Activated CD4-positive, alpha-beta T cell treated with anti-CD3 and anti-CD28 coated beads for 4 hours (primary cell): ENCODE measurements around the gene POLD1.
"Not testable (repeated sequence)": the region's sequence is repeated elsewhere in the genome, so short reads cannot be mapped to it uniquely, and the experiment has no call there.

Experiments used
- DNase-seq, 2 donors: peaks; one replicate each; pipeline ENCODE4 v3.0.0-alpha.2; 2020

The POLD1 gene

DNA sequence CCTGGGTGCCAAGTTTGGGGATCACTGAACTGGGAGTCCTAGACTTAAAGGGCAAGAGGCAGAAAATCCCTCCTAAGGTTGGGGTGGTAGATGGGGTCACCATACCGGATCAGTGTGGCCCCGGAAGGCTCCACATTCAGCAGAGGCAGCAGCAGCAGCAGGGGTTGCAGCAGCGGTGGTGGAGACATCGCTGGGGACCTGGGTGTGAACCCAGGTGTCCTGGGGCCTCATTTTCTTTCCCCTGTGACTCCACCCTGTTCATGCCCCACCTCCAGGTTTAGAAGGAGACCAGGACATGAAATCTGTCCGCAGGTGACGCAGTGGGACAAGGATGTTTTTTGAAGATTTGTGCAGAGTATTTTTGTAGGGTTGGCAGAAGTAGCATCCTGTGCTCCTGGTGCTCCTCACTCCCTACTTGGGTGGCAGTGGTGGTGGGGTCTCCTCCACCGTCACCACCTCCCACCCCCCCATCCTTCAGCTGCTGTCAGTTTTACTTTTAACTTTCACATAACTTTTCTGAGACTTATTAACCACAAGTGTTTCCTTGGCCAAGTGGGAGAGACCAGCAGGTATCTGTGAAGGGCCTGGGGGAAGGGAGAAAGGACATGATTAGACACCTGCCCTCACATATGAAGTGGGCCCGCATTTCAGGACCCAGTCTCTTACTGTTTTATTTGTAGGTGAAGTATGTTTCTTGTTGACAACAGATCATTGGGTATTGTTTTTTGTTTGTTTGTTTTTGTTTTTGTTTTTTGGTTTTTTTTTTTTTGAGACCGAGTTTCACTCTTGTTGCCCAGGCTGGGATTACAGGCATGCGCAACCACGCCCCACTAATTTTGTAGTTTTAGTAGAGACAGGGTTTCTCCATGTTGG is 18.5 kb upstream of the POLD1 start, which contains the start of gene NAPSA:
NAPSA (minus strand) TSS at position 206 of the 873 bp plus-strand sequence; CDS start at position 188, 18 bp downstream.
- no peak for DNase-seq

DNA sequence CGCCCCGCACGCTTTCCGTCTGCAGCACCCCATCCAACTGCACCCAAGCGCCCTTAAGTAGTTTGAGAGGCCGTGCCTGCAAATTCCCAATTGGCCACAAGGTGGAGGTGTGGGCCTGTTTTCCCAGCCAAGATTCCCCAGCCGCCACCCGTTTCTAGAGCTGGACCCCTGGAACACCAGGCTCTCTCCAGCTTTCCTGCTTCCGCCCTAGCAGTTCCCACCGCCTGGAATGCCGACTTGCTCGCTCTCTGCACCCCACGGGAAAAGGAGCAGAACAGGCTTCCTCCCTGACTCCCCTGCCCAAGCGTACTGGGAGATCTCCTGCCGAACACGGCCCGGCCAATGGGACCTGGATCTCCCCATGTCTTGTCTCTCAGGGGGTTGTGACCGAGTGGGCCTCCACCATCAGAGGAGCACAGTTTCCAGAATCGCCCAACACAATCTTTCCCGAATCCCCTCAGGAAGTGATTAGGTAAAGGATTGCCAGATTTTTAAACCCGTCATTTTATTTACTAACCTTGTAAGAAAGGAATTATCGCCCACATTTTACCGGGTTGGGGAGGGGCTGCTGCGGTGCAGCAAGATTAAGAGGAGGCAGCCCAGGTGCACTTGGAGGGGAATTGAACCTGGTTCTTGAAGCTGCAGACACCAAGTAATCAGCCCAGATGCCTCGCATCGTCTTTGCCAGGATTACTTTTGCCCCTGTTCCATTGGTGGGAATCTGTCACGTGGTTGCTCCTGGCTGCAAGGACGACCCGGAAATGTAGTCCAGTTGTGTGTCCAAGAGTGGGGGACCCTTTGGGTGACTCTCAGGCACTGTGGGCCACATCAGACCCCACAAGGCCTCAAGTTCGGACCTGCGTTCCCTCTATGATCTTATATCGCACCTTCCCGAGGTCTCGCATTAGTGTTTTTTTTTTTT is 15.2 kb upstream of the POLD1 start:
- DNase-seq, result peak; percentile 68 to 79

DNA sequence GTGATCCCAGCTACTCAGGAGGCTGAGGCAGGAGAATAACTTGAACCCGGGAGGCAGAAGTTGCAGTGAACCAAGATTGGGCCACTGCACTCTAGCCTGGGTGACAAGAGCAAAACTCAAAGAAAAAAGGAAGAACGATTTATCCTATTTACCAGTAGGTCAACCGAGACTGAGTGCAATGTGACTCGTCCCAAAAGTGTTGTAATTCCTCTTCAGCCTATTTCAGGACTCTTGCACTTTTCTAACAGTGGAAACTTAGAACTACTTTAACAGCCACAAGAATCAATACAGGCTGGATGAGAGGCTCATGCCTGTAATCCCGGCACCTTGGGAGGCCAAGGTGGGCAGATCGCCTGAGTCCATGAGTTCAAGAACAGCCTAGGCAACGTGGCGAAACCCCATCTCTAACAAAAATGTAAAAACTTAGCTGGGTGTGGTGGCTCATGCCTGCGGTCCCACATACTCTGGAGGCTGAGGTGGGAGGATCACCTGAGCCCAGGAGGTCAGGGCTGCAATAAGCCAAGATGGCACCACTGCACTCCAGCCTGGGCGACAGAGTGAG is 12.2 kb upstream of the POLD1 start:
- no peak for DNase-seq

DNA sequence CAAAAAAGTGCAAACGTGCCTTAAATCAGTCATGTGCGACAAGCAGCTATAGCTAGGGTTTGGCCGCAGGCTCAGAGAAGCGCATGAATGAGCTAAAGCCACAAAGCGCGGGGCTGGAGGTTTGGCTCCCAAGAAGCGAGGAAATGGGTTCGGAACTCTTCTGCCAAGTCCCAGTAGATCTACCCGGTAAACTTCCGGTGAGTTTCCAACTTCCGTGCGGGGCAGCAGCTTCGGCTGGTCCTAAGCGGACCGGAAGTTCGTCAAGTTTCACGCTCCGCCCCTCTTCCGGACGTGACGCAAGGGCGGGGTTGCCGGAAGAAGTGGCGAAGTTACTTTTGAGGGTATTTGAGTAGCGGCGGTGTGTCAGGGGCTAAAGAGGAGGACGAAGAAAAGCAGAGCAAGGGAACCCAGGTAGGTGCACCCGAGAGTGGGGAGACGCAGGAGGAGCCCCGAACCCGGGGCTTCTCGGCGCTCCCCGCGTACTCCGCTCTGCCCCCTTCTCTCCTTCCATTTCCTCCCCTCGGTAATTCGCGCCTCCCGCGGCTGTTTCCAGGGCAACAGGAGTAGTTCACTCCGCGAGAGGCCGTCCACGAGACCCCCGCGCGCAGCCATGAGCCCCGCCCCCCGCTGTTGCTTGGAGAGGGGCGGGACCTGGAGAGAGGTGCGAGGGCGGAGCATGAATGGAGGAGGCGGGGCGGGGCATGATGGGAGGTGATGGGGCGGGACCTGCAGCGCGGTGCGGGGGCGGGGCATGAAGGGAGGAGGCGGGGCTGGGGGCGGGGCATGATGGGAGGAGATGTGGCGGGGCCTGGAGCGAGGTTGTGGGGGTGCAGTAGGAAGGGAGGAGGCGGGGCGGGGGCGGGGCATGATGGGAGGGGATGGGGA is 7.7 kb upstream of the POLD1 start, which contains the start of gene NR1H2:
NR1H2 (plus strand) TSS at position 292 of the 885 bp plus-strand sequence. CDS start 1,149 bp downstream, outside the sequence.
- DNase-seq, result peak; percentile 93 to 94

DNA sequence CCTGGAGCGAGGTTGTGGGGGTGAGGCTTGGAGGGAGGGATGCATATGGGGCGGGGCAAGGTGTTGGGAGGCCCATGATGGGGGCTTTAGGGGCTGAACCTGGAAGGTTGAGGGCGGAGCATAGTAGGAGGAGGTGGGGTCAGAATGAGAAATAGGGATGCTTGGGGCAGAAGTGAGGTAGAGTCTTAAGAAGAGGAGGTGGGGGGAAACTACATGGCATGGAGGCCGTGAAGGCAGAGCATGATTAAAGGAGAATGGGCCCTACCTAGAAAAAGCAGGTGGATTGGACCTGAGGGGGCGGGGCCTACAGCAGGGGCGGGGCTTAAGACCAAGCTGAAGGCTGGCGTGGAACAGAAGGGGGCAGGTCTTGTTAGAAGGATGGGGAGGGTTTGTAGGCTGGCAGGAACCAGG is 7.1 kb upstream of the POLD1 start:
- DNase-seq, result peak; percentile 50 to 63

DNA sequence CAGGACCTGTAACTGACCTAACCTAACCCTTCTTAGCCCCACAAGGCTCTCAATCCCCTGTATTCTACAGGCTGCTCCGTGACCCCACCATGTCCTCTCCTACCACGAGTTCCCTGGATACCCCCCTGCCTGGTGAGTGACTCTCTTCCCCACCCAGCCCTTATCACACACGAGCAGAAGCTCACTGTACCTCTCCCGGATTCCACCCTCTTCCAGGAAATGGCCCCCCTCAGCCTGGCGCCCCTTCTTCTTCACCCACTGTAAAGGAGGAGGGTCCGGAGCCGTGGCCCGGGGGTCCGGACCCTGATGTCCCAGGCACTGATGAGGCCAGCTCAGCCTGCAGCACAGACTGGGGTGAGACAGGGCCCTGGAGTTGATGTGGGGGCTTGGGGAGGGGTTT is 6.6 kb upstream of the POLD1 start:
- no peak for DNase-seq

DNA sequence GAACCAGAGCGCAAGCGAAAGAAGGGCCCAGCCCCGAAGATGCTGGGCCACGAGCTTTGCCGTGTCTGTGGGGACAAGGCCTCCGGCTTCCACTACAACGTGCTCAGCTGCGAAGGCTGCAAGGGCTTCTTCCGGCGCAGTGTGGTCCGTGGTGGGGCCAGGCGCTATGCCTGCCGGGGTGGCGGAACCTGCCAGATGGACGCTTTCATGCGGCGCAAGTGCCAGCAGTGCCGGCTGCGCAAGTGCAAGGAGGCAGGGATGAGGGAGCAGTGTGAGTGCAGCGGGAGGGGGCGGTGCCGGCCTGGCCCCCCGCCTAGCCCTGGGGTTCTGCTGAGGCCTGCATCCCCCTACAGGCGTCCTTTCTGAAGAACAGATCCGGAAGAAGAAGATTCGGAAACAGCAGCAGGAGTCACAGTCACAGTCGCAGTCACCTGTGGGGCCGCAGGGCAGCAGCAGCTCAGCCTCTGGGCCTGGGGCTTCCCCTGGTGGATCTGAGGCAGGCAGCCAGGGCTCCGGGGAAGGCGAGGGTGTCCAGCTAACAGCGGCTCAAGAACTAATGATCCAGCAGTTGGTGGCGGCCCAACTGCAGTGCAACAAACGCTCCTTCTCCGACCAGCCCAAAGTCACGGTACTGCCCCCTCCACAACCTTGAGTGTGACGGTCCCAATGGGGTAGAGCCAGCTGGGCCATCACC is 5.8 kb upstream of the POLD1 start:
- DNase-seq, result no peak

DNA sequence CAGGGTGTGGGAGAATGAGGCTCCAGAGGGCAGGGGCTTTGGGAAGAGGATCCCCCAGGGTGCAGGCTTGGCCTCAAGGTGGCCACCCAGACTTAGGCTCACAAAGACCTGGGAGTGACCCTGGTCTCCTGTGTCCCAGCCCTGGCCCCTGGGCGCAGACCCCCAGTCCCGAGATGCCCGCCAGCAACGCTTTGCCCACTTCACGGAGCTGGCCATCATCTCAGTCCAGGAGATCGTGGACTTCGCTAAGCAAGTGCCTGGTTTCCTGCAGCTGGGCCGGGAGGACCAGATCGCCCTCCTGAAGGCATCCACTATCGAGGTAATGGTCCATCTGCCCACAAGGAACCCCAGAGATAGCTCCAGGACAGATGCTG is 5.3 kb upstream of the POLD1 start:
- DNase-seq, result no peak

DNA sequence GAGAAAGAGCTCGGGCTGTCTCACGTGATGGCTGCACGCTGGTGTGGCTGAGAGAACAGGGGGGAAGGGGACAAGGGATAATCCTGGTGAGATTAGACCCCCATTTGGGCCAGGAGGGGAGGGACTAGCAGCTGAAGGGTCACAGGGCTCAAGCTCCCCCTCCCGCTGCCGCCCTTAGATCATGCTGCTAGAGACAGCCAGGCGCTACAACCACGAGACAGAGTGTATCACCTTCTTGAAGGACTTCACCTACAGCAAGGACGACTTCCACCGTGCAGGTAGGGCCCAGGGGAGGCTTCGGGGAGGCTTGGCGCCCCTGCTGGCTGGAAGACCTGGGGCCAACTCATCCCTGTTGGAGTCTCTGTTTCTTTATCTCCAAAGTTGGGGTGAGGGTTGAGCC is 4.5 kb upstream of the POLD1 start:
- no peak for DNase-seq

DNA sequence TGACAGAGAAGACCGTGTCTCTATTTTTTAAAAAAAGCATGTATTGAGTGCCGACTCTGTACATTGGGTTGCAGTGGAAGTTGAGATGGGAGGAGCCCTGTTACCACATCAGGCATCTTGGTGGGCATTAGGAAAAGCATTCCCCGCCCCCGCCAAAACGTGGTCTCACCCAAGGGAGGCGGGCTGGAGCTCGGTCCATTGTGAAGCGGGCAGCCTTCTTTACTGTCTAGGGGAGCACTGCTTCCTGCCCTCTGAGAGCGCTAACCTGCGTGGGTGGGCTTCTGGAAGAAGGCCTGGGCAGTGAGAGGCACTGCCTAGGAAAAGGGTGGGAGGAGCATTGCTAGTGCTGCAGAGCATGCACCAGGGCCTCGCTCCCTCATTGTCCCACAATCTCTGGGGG is 4.0 kb upstream of the POLD1 start:
- no peak for DNase-seq

DNA sequence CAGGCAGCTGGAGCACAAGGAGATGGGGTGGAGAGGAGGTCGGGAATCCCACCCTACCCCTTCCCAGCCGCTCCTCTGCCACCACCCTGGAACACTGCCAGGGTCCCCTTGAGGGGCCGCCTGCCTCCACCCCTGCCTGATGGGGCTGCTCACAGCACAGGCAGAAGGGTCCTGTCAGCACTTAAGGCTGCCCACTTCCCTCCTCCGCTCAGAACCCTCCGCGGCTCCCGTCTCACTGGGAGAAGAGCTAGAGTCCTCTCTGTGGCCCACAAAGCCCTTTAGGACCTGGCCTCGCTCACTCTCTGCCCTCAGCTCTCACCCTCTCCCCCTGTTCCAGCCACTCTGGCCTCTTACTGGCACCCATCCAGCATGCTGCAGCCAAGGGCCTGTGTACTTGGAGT is 3.4 kb upstream of the POLD1 start:
- DNase-seq, result no peak

DNA sequence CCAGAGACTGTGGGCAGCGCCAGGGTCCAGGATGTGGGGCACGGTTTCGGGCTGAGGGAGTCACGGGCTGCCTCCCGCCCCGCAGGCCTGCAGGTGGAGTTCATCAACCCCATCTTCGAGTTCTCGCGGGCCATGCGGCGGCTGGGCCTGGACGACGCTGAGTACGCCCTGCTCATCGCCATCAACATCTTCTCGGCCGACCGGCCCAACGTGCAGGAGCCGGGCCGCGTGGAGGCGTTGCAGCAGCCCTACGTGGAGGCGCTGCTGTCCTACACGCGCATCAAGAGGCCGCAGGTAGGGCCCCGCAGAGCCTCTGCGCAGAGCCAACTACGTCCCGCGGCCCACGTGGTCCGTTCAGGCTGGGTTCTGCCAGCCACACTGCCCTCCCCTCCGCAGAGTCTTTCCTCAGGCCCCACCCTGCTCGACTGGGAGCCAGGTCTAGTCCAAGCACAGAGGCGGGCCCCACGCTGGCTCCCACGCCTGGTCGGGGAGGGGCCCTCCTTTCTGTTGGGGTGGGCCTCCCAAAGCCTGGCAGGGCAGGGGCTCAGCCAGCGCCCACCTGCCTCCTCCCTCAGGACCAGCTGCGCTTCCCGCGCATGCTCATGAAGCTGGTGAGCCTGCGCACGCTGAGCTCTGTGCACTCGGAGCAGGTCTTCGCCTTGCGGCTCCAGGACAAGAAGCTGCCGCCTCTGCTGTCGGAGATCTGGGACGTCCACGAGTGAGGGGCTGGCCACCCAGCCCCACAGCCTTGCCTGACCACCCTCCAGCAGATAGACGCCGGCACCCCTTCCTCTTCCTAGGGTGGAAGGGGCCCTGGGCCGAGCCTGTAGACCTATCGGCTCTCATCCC is 2.0 kb upstream of the POLD1 start:
- DNase-seq, result no peak

DNA sequence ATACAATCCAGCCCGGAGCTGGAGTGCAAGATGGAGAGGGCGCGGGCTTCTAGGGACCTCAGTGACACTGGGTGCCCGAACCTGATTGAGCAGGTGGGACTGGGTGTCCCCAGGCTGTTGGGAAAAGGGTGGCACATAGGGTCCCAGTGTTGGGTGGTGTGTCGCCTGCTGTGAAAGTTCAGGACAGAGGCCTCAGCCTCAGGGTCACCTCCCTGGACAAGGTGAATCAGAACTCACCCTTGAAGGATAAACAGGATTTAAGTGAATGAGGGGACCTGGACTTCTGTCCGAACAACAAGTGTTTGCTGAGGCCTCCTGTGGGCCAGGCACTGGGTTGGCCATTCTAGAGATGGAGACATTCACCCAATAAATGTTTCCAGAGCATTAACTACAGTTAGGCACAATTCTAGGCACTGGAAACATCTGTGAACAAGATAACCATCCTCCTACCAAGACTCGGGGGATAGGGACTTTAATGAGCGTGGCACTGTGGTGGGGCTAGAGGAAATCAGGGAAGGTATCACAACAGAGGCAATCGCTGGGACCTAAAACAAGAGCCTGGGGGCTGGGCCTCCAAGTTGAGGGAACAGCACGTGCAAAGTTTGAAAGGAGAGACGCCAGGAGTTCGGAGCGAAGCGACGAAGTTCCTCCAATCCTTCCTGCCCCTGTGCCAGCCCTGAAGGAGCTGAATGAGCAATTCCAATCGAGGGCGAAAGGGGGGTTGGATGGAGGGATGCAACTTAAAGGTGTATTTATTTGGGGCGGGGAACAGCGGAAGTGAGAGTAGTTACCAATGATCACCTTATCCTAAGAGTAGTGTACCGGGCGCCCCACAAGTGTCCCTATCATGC is 921 bp upstream of the POLD1 start:
- no peak for DNase-seq

DNA sequence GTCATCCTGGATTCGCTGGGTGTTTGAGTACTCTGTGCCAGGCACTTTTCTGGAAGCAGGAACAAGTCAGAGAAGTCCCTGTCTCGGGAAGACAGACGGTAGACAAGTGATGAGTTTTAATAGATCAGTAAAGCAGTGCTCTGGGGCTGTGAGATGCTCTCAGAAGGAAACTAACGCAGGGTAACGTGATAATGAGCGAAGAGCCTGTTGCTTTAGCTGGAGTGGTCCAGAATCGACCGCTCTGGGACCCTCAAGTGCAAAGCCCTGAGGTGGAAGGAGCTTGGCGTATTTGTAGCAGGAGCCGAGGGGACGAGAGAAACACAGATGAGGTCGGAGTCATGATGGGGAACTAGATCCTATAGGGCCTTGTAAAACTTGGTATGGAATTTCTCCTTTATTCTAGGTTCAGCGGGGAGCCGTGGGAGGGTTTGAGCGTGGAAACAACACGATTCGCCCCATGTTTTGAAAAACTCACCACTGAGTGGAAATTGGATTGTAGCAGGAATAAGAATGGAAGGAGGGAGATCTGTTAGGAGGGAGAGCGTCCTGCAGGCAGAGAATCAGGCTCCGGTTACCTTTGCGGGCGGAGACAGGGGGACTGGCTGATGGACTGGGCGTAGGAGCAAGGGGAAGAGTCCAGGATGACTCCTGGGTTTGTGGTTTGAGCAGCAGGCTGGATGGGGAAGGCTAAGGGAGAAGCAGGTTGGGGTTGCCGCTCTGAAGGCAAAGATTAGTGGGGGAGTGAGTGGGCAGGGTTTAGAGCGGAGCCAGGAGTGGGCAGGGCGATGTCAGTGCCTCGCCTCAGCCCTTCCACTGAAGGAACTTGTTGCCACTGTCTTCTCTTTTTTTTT is 763 bp downstream of the POLD1 start:
- DNase-seq, result no peak

DNA sequence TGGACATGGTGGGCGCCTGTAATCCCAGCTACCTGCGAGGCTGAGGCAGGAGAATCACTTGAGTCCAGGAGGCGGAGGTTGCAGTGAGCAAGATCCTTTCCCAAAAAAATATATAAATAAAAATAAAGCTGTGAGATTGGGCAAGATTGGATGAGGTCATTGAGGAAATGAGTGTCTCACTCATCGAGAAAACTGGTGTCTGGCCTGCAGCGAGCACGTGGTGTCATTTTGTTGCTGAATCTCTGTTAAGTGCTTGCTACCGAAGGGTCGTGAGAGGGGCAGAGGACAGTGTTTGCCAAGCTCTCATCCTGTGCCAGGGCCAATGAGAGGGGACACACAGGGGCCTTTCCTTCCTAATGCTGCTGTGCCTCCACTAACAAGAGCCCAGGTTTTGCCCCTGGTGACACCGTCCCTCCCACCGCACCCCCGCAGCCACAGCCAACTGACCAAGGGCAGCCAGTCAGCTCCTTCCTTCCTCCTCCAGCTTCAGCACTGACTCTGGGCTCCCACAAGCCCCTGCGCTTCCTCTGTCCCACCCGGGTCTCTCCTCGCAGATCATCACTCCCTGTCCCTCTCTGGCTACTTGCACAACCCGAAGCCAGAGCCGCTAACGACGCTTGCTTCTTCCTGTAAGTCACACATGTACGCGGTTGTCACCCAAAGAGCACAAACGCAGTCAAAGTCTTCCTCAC is 3.2 kb downstream of the POLD1 start:
- DNase-seq, result no peak

DNA sequence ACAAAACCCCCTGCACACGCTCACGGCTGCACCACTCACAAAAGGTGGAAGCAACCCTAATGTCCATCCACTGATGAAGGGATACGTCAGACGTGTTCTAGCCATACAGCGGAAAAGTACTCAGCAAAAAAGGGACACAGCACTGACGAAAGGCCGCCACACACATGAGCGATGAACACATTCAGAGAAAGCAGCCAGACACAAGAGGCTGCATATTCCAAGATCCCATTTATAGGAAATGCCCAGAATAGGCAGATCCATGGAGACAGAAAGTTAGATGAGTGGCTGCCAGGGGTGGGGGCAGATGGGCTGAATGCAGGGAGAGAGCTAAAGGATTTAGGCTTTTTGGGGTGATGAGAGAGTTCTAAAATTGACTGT is 3.7 kb downstream of the POLD1 start:
- no peak for DNase-seq

DNA sequence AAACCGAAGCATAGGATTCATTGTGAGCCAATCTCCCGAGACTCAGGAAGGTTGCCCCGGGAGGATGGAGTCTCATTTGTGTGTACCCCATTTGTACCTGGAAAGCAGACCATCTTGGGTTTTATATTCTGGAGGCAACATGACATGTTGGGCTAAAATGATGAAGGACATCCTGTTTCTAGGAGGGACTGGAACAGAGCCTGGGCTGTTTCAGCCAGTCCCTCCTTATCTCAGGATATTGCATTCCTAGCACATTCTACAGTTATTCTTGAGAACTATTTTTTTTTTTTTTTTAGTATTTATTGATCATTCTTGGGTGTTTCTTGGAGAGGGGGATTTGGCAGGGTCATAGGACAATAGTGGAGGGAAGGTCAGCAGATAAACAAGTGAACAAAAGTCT is 6.1 kb downstream of the POLD1 start:
- DNase-seq, result not testable (repeated sequence)

DNA sequence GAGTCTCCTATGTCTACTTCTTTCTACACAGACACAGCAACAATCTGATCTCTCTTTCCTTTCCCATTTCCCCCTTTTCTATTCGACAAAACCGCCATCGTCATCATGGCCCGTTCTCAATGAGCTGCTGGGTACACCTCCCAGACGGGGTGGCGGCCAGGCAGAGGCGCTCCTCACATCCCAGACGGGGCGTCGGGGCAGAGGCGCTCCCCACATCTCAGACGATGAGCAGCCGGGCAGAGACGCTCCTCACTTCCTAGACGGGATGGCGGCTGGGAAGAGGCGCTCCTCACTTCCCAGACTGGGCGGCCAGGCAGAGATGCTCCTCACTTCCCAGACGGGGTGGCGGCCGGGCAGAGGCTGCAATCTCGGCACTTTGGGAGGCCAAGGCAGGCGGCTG is 6.8 kb downstream of the POLD1 start:
- not testable (repeated sequence) for DNase-seq
